ENCODE data around the gene ZNF615.
"Not testable (repeated sequence)": the region's sequence is repeated elsewhere in the genome, so short reads cannot be mapped to it uniquely, and the experiment has no call there.

Gene ZNF615

GRCh38 chr19:51980116-51980736 is 27.8 kb downstream of the ZNF615 start:
- no peak for DNase-seq

- DNase-seq, result no peak
Measured at GRCh38 chr19:51978882-51979281, 29.1 kb downstream of the ZNF615 start.

- no peak for DNase-seq
Measured at GRCh38 chr19:51977346-51977745, 30.7 kb downstream of the ZNF615 start.

- DNase-seq, result no peak
Measured at GRCh38 chr19:51976852-51977251, 31.2 kb downstream of the ZNF615 start.

GRCh38 chr19:51975787-51976186 is 32.2 kb downstream of the ZNF615 start:
- DNase-seq, result not testable (repeated sequence)

GRCh38 chr19:51971624-51972023 is 36.4 kb downstream of the ZNF615 start:
- no peak for DNase-seq

- DNase-seq, result no peak
Measured at GRCh38 chr19:51970718-51971117, 37.3 kb downstream of the ZNF615 start.

- DNase-seq, result no peak
Measured at GRCh38 chr19:51965583-51965982, 42.4 kb downstream of the ZNF615 start.

GRCh38 chr19:51960621-51961233 is 47.3 kb downstream of the ZNF615 start:
- not testable (repeated sequence) for DNase-seq

- no peak for DNase-seq
Measured at GRCh38 chr19:51959791-51960190, 48.2 kb downstream of the ZNF615 start.

GRCh38 chr19:51957846-51958245 is 50.2 kb downstream of the ZNF615 start:
- DNase-seq, result not testable (repeated sequence)

- DNase-seq, result no peak
Measured at GRCh38 chr19:51948975-51949374, 59.0 kb downstream of the ZNF615 start.

- DNase-seq, result no peak
Measured at GRCh38 chr19:51946602-51947001, 61.4 kb downstream of the ZNF615 start.

- DNase-seq, result no peak
Measured at GRCh38 chr19:51944798-51945552, 63.0 kb downstream of the ZNF615 start.
